Measurements from ENCODE around the gene CYSLTR2. TPM values are rescaled to one million over a fixed set of nuclear protein-coding genes. Genes with fewer than 3 reads are reported as not detected.

The CYSLTR2 gene
- total and polyA plus RNA-seq, 2 donors (not counting 1 experiment from before 2014, with no cell fraction given), result 0.03 TPM; not detected in 1

DNA sequence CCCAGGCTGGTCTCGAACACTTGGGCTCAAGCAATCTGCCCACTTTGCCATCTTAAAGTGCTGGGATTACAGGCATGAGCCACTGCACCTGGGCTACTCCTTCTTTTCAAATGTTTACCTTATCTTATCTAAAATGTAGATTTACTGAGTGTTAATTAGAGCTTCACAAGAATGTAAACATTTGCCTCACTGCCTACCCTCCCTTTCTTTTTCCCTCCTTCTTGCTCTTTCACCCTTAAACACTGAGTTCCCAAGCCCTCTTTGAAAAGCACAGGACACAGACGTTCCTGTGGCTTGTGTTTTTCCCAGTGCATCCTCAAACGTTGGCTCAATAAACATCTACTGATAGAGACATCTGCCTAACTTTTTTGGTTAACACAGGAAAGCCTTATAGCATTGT, 32.7 kb upstream of the CYSLTR2 start:
- TF ChIP-seq, protein P1, sequence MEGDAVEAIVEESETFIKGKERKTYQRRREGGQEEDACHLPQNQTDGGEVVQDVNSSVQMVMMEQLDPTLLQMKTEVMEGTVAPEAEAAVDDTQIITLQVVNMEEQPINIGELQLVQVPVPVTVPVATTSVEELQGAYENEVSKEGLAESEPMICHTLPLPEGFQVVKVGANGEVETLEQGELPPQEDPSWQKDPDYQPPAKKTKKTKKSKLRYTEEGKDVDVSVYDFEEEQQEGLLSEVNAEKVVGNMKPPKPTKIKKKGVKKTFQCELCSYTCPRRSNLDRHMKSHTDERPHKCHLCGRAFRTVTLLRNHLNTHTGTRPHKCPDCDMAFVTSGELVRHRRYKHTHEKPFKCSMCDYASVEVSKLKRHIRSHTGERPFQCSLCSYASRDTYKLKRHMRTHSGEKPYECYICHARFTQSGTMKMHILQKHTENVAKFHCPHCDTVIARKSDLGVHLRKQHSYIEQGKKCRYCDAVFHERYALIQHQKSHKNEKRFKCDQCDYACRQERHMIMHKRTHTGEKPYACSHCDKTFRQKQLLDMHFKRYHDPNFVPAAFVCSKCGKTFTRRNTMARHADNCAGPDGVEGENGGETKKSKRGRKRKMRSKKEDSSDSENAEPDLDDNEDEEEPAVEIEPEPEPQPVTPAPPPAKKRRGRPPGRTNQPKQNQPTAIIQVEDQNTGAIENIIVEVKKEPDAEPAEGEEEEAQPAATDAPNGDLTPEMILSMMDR (conservative IDR thresholded peaks at IDR 0.05 in 1 of 2, IDR thresholded peaks at IDR 0.05 in 1 of 2; ENCODE audit: low read depth in 1 of 2, low read length in 2 of 2), result no peak
- no peak for TF ChIP-seq EZH2 (IDR thresholded peaks at IDR 0.05; ENCODE audit: low read length, missing control alignments)
- peak in 1 of 2 donors; percentile 21 for DNase-seq (ENCODE audit: low read depth in 2 of 2)
- H2AFZ ChIP-seq (ENCODE audit: low read length), result no peak overlapping the region

DNA sequence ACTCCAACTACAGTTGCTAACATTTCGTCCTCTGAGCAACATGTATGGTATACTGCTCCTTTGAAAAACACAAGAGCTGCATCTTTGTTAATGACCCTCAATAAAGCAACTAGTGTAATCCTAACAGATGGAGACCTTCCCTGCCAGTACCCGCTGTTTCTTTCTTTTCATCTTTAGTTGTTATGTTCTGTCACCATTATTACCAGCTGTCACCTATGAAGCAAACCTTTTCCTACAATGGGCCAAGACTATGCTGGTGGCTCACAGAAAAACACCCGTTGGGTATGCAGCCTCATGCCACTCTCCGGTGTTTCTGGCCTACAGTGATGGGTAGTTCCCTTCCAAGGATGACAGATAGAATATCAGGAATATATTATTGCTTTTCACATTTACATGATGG, 29.7 kb upstream of the CYSLTR2 start:
- Histone ChIP-seq H3K36me3 (ENCODE audit: control insufficient read depth, insufficient read depth, low read length) (no peaks in the 10 kb centered on the region), H3K4me2 (ENCODE audit: extremely low read depth, insufficient read depth, low read length) (no peak overlapping the region)
- TF ChIP-seq, protein P1 (conservative IDR thresholded peaks at IDR 0.05 in 1 of 2, IDR thresholded peaks at IDR 0.05 in 1 of 2; ENCODE audit: low read depth in 1 of 2, low read length in 2 of 2), result no peak
- TF ChIP-seq EZH2 (IDR thresholded peaks at IDR 0.05; ENCODE audit: low read length, missing control alignments), result no peak

More for the DNA sequence above, 32.7 kb upstream of the CYSLTR2 start:
- Histone ChIP-seq H3K4me2 (ENCODE audit: extremely low read depth, insufficient read depth, low read length) (no peak overlapping the region), H3K27me3 (ENCODE audit: control insufficient read depth, insufficient read depth, low read length) (no peaks in the 10 kb centered on the region), H4K20me1 (ENCODE audit: control insufficient read depth, extremely low read depth, insufficient read depth, low read length) (no peaks in the 10 kb centered on the region), H3K4me3 (replicated peaks in 1 of 4; ENCODE audit: control extremely low read depth in 1 of 4, insufficient read depth in 1 of 4, low read depth in 3 of 4, low read length in 4 of 4) (no peak overlapping the region), H3K9ac (ENCODE audit: insufficient read depth, low read length) (no peak overlapping the region), H3K27ac (ENCODE audit: insufficient read depth, low read length) (no peak overlapping the region), H3K9me3 (ENCODE audit: control insufficient read depth, insufficient read depth, low read depth, low read length) (no peaks in the 10 kb centered on the region), H3K36me3 (ENCODE audit: control insufficient read depth, insufficient read depth, low read length) (no peaks in the 10 kb centered on the region), H3K4me1 (ENCODE audit: control insufficient read depth, extremely low read depth, insufficient read depth, low read length) (no peaks in the 10 kb centered on the region), H3K79me2 (ENCODE audit: control insufficient read depth, insufficient read depth, low read length) (no peaks in the 10 kb centered on the region)

DNA sequence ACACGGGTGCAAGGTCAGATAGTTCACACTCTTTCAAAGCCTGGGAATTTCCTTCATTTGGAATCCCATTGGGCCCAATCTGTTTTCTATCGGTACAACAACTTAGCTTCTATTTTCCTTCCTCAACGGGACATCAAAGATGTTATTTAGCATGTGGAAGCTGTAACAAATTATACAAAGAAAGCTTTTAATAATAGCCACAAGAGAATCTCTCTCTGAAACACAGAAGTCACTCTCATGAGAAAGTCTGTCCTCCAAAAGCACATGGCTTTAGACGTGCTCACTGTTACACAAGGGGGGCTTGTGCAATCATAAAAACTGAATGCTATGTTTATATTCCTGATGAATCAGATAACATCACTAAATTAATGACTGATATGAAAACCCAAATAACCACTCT, 28.9 kb upstream of the CYSLTR2 start:
- Histone ChIP-seq H3K9me3 (ENCODE audit: control insufficient read depth, insufficient read depth, low read depth, low read length) (no peaks in the 10 kb centered on the region), H4K20me1 (ENCODE audit: control insufficient read depth, extremely low read depth, insufficient read depth, low read length) (no peaks in the 10 kb centered on the region), H3K27me3 (ENCODE audit: control insufficient read depth, insufficient read depth, low read length) (no peaks in the 10 kb centered on the region), H3K36me3 (ENCODE audit: control insufficient read depth, insufficient read depth, low read length) (no peaks in the 10 kb centered on the region), H3K79me2 (ENCODE audit: control insufficient read depth, insufficient read depth, low read length) (no peaks in the 10 kb centered on the region), H3K4me2 (ENCODE audit: extremely low read depth, insufficient read depth, low read length) (no peak overlapping the region), H3K27ac (ENCODE audit: insufficient read depth, low read length) (no peak overlapping the region), H3K9ac (ENCODE audit: insufficient read depth, low read length) (no peak overlapping the region), H3K4me1 (ENCODE audit: control insufficient read depth, extremely low read depth, insufficient read depth, low read length) (no peaks in the 10 kb centered on the region), H2AFZ (ENCODE audit: low read length) (no peak overlapping the region), H3K4me3 (replicated peaks in 1 of 4; ENCODE audit: control extremely low read depth in 1 of 4, insufficient read depth in 1 of 4, low read depth in 3 of 4, low read length in 4 of 4) (no peak overlapping the region)
- TF ChIP-seq, protein P1 (conservative IDR thresholded peaks at IDR 0.05 in 1 of 2, IDR thresholded peaks at IDR 0.05 in 1 of 2; ENCODE audit: low read depth in 1 of 2, low read length in 2 of 2), result no peak
- TF ChIP-seq EZH2 (IDR thresholded peaks at IDR 0.05; ENCODE audit: low read length, missing control alignments), result no peak
- peak; percentile 10 to 50 for DNase-seq (ENCODE audit: low read depth in 2 of 2)

More for the DNA sequence above, 29.7 kb upstream of the CYSLTR2 start:
- no peaks in the 10 kb centered on the region for H3K4me1 ChIP-seq (ENCODE audit: control insufficient read depth, extremely low read depth, insufficient read depth, low read length)
- H4K20me1 ChIP-seq (ENCODE audit: control insufficient read depth, extremely low read depth, insufficient read depth, low read length), result no peaks in the 10 kb centered on the region
- H2AFZ ChIP-seq (ENCODE audit: low read length), result no peak overlapping the region
- no peaks in the 10 kb centered on the region for H3K79me2 ChIP-seq (ENCODE audit: control insufficient read depth, insufficient read depth, low read length)
- no peak overlapping the region for H3K4me3 ChIP-seq (replicated peaks in 1 of 4; ENCODE audit: control extremely low read depth in 1 of 4, insufficient read depth in 1 of 4, low read depth in 3 of 4, low read length in 4 of 4)
- H3K27ac ChIP-seq (ENCODE audit: insufficient read depth, low read length), result no peak overlapping the region
- H3K9me3 ChIP-seq (ENCODE audit: control insufficient read depth, insufficient read depth, low read depth, low read length), result no peaks in the 10 kb centered on the region
- no peaks in the 10 kb centered on the region for H3K27me3 ChIP-seq (ENCODE audit: control insufficient read depth, insufficient read depth, low read length)
- H3K9ac ChIP-seq (ENCODE audit: insufficient read depth, low read length), result no peak overlapping the region
- DNase-seq (ENCODE audit: low read depth in 2 of 2), result no peak

Data from fibroblast of lung (primary cell).